IMR-90 (cell line): ENCODE data around the gene GPR21. TPM values are rescaled to one million over a fixed set of nuclear protein-coding genes. Genes with fewer than 3 reads are reported as not detected.

Experiments used
- microRNA-seq, 2 experiments: library from miRNA; stranded (forward) in 1 of 2; unstranded in 1 of 2; fragments of 10-50 nt in 1 of 2; fragments of <30 nt in 1 of 2; gene quantifications in 1 of 2; microRNA quantifications in 1 of 2; one replicate each; pipeline versions ENCODE3 to v1.1.0; 2013 to 2020; ENCODE audit not compliant: insufficient read depth in 1 of 2, insufficient read length in 1 of 2, unreplicated experiment in 1 of 2
- polyA plus RNA-seq, 3 experiments: library from polyadenylated mRNA; depleted of rRNA; stranded (reverse); fragments of >200 nt; gene quantifications; 2 replicates each; pipeline ENCODE4 v1.2.3, GENCODE V29; 2012; ENCODE audit warnings: low replicate concordance in 1 of 3
- small RNA-seq, 5 experiments: library from RNA; depleted of rRNA; stranded (forward); fragments of <200 nt; gene quantifications; one replicate each; pipeline ENCODE3, GENCODE V24; 2012
- total RNA-seq: library from RNA; depleted of rRNA; stranded (reverse); fragments of >200 nt; gene quantifications from 2 replicates; pipeline ENCODE4 v1.2.3, GENCODE V29; 2012; rRNA removed

Gene GPR21
- total and polyA plus RNA-seq, 2 of the 4 experiments (the other 2 are of a cell fraction), result 0.90 TPM; not detected in 1

Small RNAs within 50 kb of the gene (microRNA-seq; reads per million reads assigned to microRNA genes)
- not detected for gene GPR21 (ENCODE audit: insufficient read depth, insufficient read length)

Small RNAs within 50 kb of the gene (small RNA-seq; reads per million reads assigned to genes)
- gene GPR21, result 0 reads per million in 5 experiments

Other genes with a start within 250 kb of the GPR21 start
- gene OR5C1, start 244.7 kb upstream of the GPR21 start, total RNA-seq, result not detected in 2 replicates
- not detected in 2 replicates for gene OR5C1, start 244.7 kb upstream of the GPR21 start, polyA plus RNA-seq (2012; rRNA removed)
- not detected in 2 replicates for gene OR1K1, start 233.5 kb upstream of the GPR21 start, total RNA-seq
- gene OR1K1, start 233.5 kb upstream of the GPR21 start, polyA plus RNA-seq (2012; rRNA removed), result not detected in 2 replicates
- 22.2 and 38.3 TPM in 2 replicates for gene PDCL, start 205.1 kb upstream of the GPR21 start, total RNA-seq
- gene PDCL, start 205.1 kb upstream of the GPR21 start, polyA plus RNA-seq (2012; rRNA removed), result 8.7 and 10.1 TPM in 2 replicates
- gene RC3H2, start 128.3 kb upstream of the GPR21 start, total RNA-seq, result 55.5 and 58.4 TPM in 2 replicates
- 14.7 and 14.9 TPM in 2 replicates for gene RC3H2, start 128.3 kb upstream of the GPR21 start, polyA plus RNA-seq (2012; rRNA removed)
- gene ZBTB6, start 120.3 kb upstream of the GPR21 start, total RNA-seq, result 11.7 and 16.7 TPM in 2 replicates
- 1.8 and 2.6 TPM in 2 replicates for gene ZBTB6, start 120.3 kb upstream of the GPR21 start, polyA plus RNA-seq (2012; rRNA removed)
- 5.8 and 6.1 TPM in 2 replicates for gene ZBTB26, start 102.2 kb upstream of the GPR21 start, total RNA-seq
- 2.3 and 3.1 TPM in 2 replicates for gene ZBTB26, start 102.2 kb upstream of the GPR21 start, polyA plus RNA-seq (2012; rRNA removed)
- gene RABGAP1, start 92.6 kb upstream of the GPR21 start, total RNA-seq, result 39.7 and 53.9 TPM in 2 replicates
- gene RABGAP1, start 92.6 kb upstream of the GPR21 start, polyA plus RNA-seq (2012; rRNA removed), result 17.2 and 20.0 TPM in 2 replicates
- 2.5 and 3.9 TPM in 2 replicates for gene STRBP, start 234.9 kb downstream of the GPR21 start, total RNA-seq
- 1.6 and 2.1 TPM in 2 replicates for gene STRBP, start 234.9 kb downstream of the GPR21 start, polyA plus RNA-seq (2012; rRNA removed)